Endothelial cell of umbilical vein (primary cell): ENCODE data around the gene CHCHD3. TPM values are rescaled to one million over a fixed set of nuclear protein-coding genes. Genes with fewer than 3 reads are reported as not detected.

Experiments
- BruUV-seq: library from RNA; stranded (reverse); fragments of 400-500 nt; replicated peaks from 2 replicates; lab custom pipeline; 2021; lab: Mats Ljungman, UMichigan
- CTCF ChIA-PET: fragments of 300-600, 350-600 bp; sonication (Branson Sonifier 250); formaldehyde crosslinking; loops from one replicate; lab custom pipeline; 2021; ENCODE audit warnings: antibody characterized with exemption, inconsistent platforms; lab: Charles Lee
- POLR2A ChIA-PET: fragments of 300-600, 350-600 bp; sonication (Branson Sonifier 250); formaldehyde crosslinking; loops from one replicate; lab custom pipeline; 2021; ENCODE audit warnings: antibody characterized with exemption, inconsistent platforms; lab: Charles Lee
- DNase-seq: peaks from one replicate; pipeline ENCODE4 v3.0.0-alpha.2; 2011; ENCODE audit warnings: low read depth, low spot score
- FAIRE-seq: peaks from 2 replicates; lab custom pipeline; 2011; peaks lifted over from hg19 to GRCh38; lab: Jason Lieb, UNC
- H2AFZ ChIP-seq: 2 replicates; pipeline ENCODE4 v1.6.0; 2012; ENCODE audit warnings: low read depth, low read length, control low read depth, inconsistent platforms
- H3K27ac ChIP-seq: 2 replicates; pipeline ENCODE4 v1.5.1; 2011; ENCODE audit warnings: low read depth, mild to moderate bottlenecking, control low read depth, low read length, moderate library complexity; ENCODE audit not compliant: insufficient read depth
- H3K27me3 ChIP-seq, 2 experiments: 2 replicates each; pipeline versions ENCODE4 v1.6.0 to v1.6.1; 2011; ENCODE audit warnings: low read length in 2 of 2, mixed read lengths in 1 of 2; ENCODE audit not compliant: control insufficient read depth in 2 of 2, insufficient read depth in 2 of 2
- H3K36me3 ChIP-seq, 2 experiments: 2 replicates in 1 of 2; 3 replicates in 1 of 2; pipeline ENCODE4 v1.5.1; 2011; ENCODE audit warnings: low read length in 2 of 2, mild to moderate bottlenecking in 1 of 2, moderate library complexity in 1 of 2; ENCODE audit not compliant: control insufficient read depth in 2 of 2, insufficient read depth in 2 of 2; ENCODE audit errors: extremely low read depth in 1 of 2
- H3K4me1 ChIP-seq: 3 replicates; pipeline ENCODE4 v1.5.1; 2011; ENCODE audit warnings: mild to moderate bottlenecking, low read length; ENCODE audit not compliant: control insufficient read depth, insufficient read depth; ENCODE audit errors: extremely low read depth
- H3K4me2 ChIP-seq: 2 replicates; pipeline ENCODE4 v1.6.1; 2011; ENCODE audit warnings: low read length, control low read depth, mixed read lengths; ENCODE audit not compliant: insufficient read depth
- H3K4me3 ChIP-seq, 3 experiments: fragments of 200-600 bp in 1 of 3; sonication (generic), shearing (Covaris generic) in 1 of 3; replicated peaks in 1 of 3; 2 replicates each; pipeline ENCODE4 v1.5.1; 2011 to 2016; ENCODE audit warnings: control low read depth in 3 of 3, low read length in 3 of 3, mild to moderate bottlenecking in 2 of 3, inconsistent platforms in 1 of 3, low read depth in 1 of 3, moderate library complexity in 1 of 3; ENCODE audit not compliant: insufficient read depth in 1 of 3
- H3K79me2 ChIP-seq: 2 replicates; pipeline ENCODE4 v1.6.0; 2012; ENCODE audit warnings: low read length, inconsistent platforms; ENCODE audit not compliant: control insufficient read depth, insufficient read depth
- H3K9ac ChIP-seq: replicated peaks from 2 replicates; pipeline ENCODE3; 2011; ENCODE audit warnings: low read length, control low read depth; ENCODE audit not compliant: insufficient read depth; ENCODE audit errors: extremely low read depth
- H3K9me1 ChIP-seq: replicated peaks from 3 replicates; pipeline ENCODE4 v1.6.0; 2011; ENCODE audit warnings: mild to moderate bottlenecking, low read length; ENCODE audit not compliant: control insufficient read depth, insufficient read depth; ENCODE audit errors: extremely low read depth
- H3K9me3 ChIP-seq: replicated peaks from 2 replicates; pipeline ENCODE4 v1.5.1; 2012; ENCODE audit warnings: low read length, inconsistent platforms; ENCODE audit not compliant: control insufficient read depth, insufficient read depth
- H4K20me1 ChIP-seq: replicated peaks from 2 replicates; pipeline ENCODE3; 2011; ENCODE audit warnings: mild to moderate bottlenecking, low read length; ENCODE audit not compliant: control insufficient read depth, insufficient read depth; ENCODE audit errors: extremely low read depth
- EZH2 ChIP-seq: IDR thresholded peaks from 2 replicates; pipeline ENCODE4 v1.6.1; 2012; ENCODE audit warnings: borderline replicate concordance, low read depth, mild to moderate bottlenecking, moderate library complexity, low read length, inconsistent platforms; ENCODE audit not compliant: severe bottlenecking
- FOS ChIP-seq: IDR thresholded peaks from 2 replicates; pipeline ENCODE4 v1.6.1; 2011; ENCODE audit warnings: mild to moderate bottlenecking, low read length, moderate library complexity, borderline replicate concordance; ENCODE audit not compliant: insufficient read depth
- GATA2 ChIP-seq: IDR thresholded peaks from 2 replicates; pipeline ENCODE4 v1.7.0; 2011; ENCODE audit warnings: low read depth, mild to moderate bottlenecking, moderate library complexity, mixed read lengths, low read length; ENCODE audit not compliant: insufficient read length, insufficient read depth
- JUN ChIP-seq: IDR thresholded peaks from 2 replicates; pipeline ENCODE4 v1.6.1; 2011; ENCODE audit warnings: borderline replicate concordance, low read depth; ENCODE audit not compliant: insufficient read length, insufficient read depth
- MYC ChIP-seq: IDR thresholded peaks from one replicate; pipeline ENCODE4 v1.6.1; 2011; ENCODE audit warnings: mild to moderate bottlenecking, low read depth, low read length
- POLR2A ChIP-seq: IDR thresholded peaks from 2 replicates; pipeline ENCODE4 v1.6.1; 2012; ENCODE audit warnings: low read depth, mild to moderate bottlenecking, control low read depth, low read length
- POLR2AphosphoS5 ChIP-seq: IDR thresholded peaks from 2 replicates; pipeline ENCODE4 v1.6.1; 2012; ENCODE audit warnings: low read depth, mild to moderate bottlenecking, control low read depth, low read length, moderate library complexity; ENCODE audit not compliant: insufficient read depth
- dilution Hi-C: fragments of 300-500 bp; cut with MboI; formaldehyde crosslinking; loops from one replicate; pipeline ENCODE4 v1.15.0; 2019; ENCODE audit warnings: low sequenced_read_pairs; ENCODE audit not compliant: extremely low pct_ligation_motif_present
- intact Hi-C: fragments of 100-400 bp; cut with micrococcal nuclease; formaldehyde crosslinking; loops from one replicate; pipeline ENCODE4 v1.10.0; 2022
- polyA plus RNA-seq, 4 experiments: library from polyadenylated mRNA; depleted of rRNA in 3 of 4; stranded (reverse) in 3 of 4; unstranded in 1 of 4; fragments of >200 nt; gene quantifications; 2 replicates each; pipeline versions ENCODE4 v1.2.1 to v1.2.3, GENCODE V29; 2011 to 2012; ENCODE audit warnings: missing spikeins in 1 of 4
- total RNA-seq: library from RNA; stranded (reverse); gene quantifications from 2 replicates; pipeline ENCODE4 v1.2.3, GENCODE V29; 2021
- TF ChIP-seq, protein P1 (sequence below), 2 donors: IDR thresholded peaks; 1 replicate in 1 of 2; 2 replicates in 1 of 2; pipeline ENCODE4 v1.5.1; 2011; ENCODE audit warnings: low read length in 2 of 2, mild to moderate bottlenecking in 2 of 2, moderate library complexity in 2 of 2, control low read depth in 1 of 2, inconsistent platforms in 1 of 2, low read depth in 1 of 2; ENCODE audit not compliant: insufficient read depth in 1 of 2; ENCODE audit errors: extremely low read depth in 1 of 2
- TF ChIP-seq, protein P2 (sequence below): IDR thresholded peaks from 2 replicates; pipeline ENCODE4 v1.6.1; 2011; ENCODE audit not compliant: insufficient read depth, insufficient read length

CHCHD3 gene
- total and polyA plus RNA-seq, 2 donors (not counting 3 experiments of a cell fraction or from before 2014, with no cell fraction given), result 22.0 to 63.7 TPM

DNA sequence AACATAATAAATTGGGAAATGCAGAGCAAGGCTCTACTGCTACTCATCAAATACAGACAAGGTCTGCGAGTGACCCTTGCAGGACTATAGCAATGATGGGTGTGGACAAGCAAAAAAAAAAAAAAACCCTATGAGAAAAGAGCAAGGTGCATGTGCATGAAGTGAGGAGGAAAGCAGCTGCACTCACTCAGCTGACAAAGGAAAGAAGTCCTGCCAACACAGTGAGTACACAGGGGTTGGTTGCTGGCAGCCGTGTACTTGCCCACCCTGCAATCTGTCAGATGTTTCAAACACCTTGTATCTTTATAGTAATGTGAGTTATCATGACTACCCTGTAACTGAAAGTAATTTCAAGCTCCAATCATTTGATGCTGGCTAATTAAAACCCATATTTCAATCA lies 20.5 kb downstream of the CHCHD3 start:
- Histone ChIP-seq H3K4me2 (no peak overlapping the region), H3K27ac (no peak overlapping the region), H2AFZ (no peak overlapping the region), H3K79me2 (peaks cover 46% of the 10 kb centered on the region), H3K36me3 (no peaks in the 10 kb centered on the region), H3K4me1 (peaks cover 8% of the 10 kb centered on the region), H3K9me1 (no peaks in the 10 kb centered on the region), H3K9ac (no peak overlapping the region), H3K4me3 (no peak overlapping the region), H3K27me3 (no peaks in the 10 kb centered on the region), H3K9me3 (no peaks in the 10 kb centered on the region), H4K20me1 (no peaks in the 10 kb centered on the region)
- intact Hi-C loops (no loop called here), dilution Hi-C loops (no loop called here)
- DNase-seq (no peak), FAIRE-seq (no peak)
- CTCF ChIA-PET, result interaction anchor here (0.8 to 1.3 kb wide), 2 partner anchors 11 to 13 kb away, joined by 3 to 4 read pairs; no protein-coding TSS in a partner anchor
- TF ChIP-seq POLR2AphosphoS5, result no peak
- TF ChIP-seq FOS, result no peak
- no peak for TF ChIP-seq JUN
- no peak for TF ChIP-seq EZH2
- no peak for TF ChIP-seq MYC
- TF ChIP-seq POLR2A, result no peak
- TF ChIP-seq, protein P1, sequence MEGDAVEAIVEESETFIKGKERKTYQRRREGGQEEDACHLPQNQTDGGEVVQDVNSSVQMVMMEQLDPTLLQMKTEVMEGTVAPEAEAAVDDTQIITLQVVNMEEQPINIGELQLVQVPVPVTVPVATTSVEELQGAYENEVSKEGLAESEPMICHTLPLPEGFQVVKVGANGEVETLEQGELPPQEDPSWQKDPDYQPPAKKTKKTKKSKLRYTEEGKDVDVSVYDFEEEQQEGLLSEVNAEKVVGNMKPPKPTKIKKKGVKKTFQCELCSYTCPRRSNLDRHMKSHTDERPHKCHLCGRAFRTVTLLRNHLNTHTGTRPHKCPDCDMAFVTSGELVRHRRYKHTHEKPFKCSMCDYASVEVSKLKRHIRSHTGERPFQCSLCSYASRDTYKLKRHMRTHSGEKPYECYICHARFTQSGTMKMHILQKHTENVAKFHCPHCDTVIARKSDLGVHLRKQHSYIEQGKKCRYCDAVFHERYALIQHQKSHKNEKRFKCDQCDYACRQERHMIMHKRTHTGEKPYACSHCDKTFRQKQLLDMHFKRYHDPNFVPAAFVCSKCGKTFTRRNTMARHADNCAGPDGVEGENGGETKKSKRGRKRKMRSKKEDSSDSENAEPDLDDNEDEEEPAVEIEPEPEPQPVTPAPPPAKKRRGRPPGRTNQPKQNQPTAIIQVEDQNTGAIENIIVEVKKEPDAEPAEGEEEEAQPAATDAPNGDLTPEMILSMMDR (IDR thresholded peaks at IDR 0.05; ENCODE audit: extremely low read depth in 1 of 2, insufficient read depth in 1 of 2, low read depth in 1 of 2, low read length in 2 of 2), result no peak
- TF ChIP-seq, protein P2, sequence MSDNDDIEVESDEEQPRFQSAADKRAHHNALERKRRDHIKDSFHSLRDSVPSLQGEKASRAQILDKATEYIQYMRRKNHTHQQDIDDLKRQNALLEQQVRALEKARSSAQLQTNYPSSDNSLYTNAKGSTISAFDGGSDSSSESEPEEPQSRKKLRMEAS, result no peak
- no peak for TF ChIP-seq GATA2
- POLR2A ChIA-PET, result no interaction called here
- no TSS peak for BruUV-seq
